Trophoblast cell (in vitro differentiated cells and primary cell): ENCODE results near the gene APBA2.

Experiments used
- DNase-seq, 2 donors: peaks; one replicate each; pipeline ENCODE4 v3.0.0-alpha.2; 2016
- H2AFZ ChIP-seq: 2 replicates; pipeline ENCODE4 v1.6.1; 2013; ENCODE audit warnings: low read length, moderate library complexity, mild to moderate bottlenecking; ENCODE audit not compliant: insufficient read depth, poor library complexity
- H2AK5ac ChIP-seq: 2 replicates; pipeline ENCODE4 v1.6.1; 2013; ENCODE audit warnings: mild to moderate bottlenecking, low read length
- H2BK120ac ChIP-seq: 2 replicates; pipeline ENCODE4 v1.6.1; 2013; ENCODE audit warnings: low read length, mild to moderate bottlenecking, moderate library complexity; ENCODE audit not compliant: insufficient read depth, poor library complexity
- H2BK12ac ChIP-seq: 2 replicates; pipeline ENCODE4 v1.6.1; 2013; ENCODE audit warnings: mild to moderate bottlenecking, low read length, moderate library complexity
- H2BK5ac ChIP-seq: 2 replicates; pipeline ENCODE4 v1.6.1; 2013; ENCODE audit warnings: low read length, low read depth, moderate library complexity, mild to moderate bottlenecking; ENCODE audit not compliant: poor library complexity
- H3K14ac ChIP-seq: 2 replicates; pipeline ENCODE4 v1.6.1; 2013; ENCODE audit warnings: mild to moderate bottlenecking, low read length
- H3K18ac ChIP-seq: 2 replicates; pipeline ENCODE4 v1.6.1; 2013; ENCODE audit warnings: mild to moderate bottlenecking, low read length
- H3K23ac ChIP-seq: 2 replicates; pipeline ENCODE4 v1.6.1; 2013; ENCODE audit warnings: low read length
- H3K27ac ChIP-seq: 2 replicates; pipeline ENCODE4 v1.5.1; 2013; ENCODE audit warnings: low read depth, mild to moderate bottlenecking, inconsistent platforms, low read length, moderate library complexity
- H3K27me3 ChIP-seq: 2 replicates; pipeline ENCODE4 v1.6.1; 2013; ENCODE audit warnings: inconsistent platforms, mild to moderate bottlenecking, low read length, moderate library complexity; ENCODE audit not compliant: insufficient read depth
- H3K36me3 ChIP-seq, 2 experiments: 1 replicate in 1 of 2; 2 replicates in 1 of 2; pipeline ENCODE4 v1.6.1; 2013; ENCODE audit warnings: low read length in 2 of 2, mild to moderate bottlenecking in 2 of 2, moderate library complexity in 1 of 2; ENCODE audit not compliant: insufficient read depth in 2 of 2, control insufficient read depth in 1 of 2
- H3K4ac ChIP-seq: 2 replicates; pipeline ENCODE4 v1.6.1; 2013; ENCODE audit warnings: low read depth, mild to moderate bottlenecking, low read length, moderate library complexity
- H3K4me1 ChIP-seq, 2 experiments: 1 replicate in 1 of 2; 2 replicates in 1 of 2; pipeline ENCODE4 v1.6.1; 2013; ENCODE audit warnings: low read length in 2 of 2, mild to moderate bottlenecking in 2 of 2, moderate library complexity in 1 of 2; ENCODE audit not compliant: insufficient read depth in 2 of 2, control insufficient read depth in 1 of 2
- H3K4me2 ChIP-seq: 2 replicates; pipeline ENCODE4 v1.6.1; 2013; ENCODE audit warnings: inconsistent platforms, mild to moderate bottlenecking, low read length, moderate library complexity
- H3K4me3 ChIP-seq: 2 replicates; pipeline ENCODE4 v1.5.1; 2013; ENCODE audit warnings: mild to moderate bottlenecking, low read depth, low read length, inconsistent platforms
- H3K79me1 ChIP-seq: one replicate; pipeline ENCODE4 v1.6.1; 2013; ENCODE audit warnings: low read length
- H3K79me2 ChIP-seq: 2 replicates; pipeline ENCODE4 v1.6.1; 2013; ENCODE audit warnings: low read length, mild to moderate bottlenecking; ENCODE audit not compliant: control insufficient read depth, insufficient read depth, poor library complexity
- H3K9ac ChIP-seq: 2 replicates; pipeline ENCODE4 v1.6.1; 2013; ENCODE audit warnings: mild to moderate bottlenecking, low read length
- H3K9me3 ChIP-seq: 2 replicates; pipeline ENCODE4 v1.6.1; 2013; ENCODE audit warnings: low read depth, mild to moderate bottlenecking, control low read depth, inconsistent platforms, low read length; ENCODE audit not compliant: insufficient read depth
- H4K12ac ChIP-seq: 2 replicates; pipeline ENCODE4 v1.6.1; 2013; ENCODE audit warnings: low read depth, mild to moderate bottlenecking, low read length, moderate library complexity
- H4K8ac ChIP-seq: 2 replicates; pipeline ENCODE4 v1.6.1; 2013; ENCODE audit warnings: low read depth, mild to moderate bottlenecking, low read length, moderate library complexity
- H4K91ac ChIP-seq: one replicate; pipeline ENCODE4 v1.6.1; 2013; ENCODE audit warnings: low read depth, mild to moderate bottlenecking, low read length, moderate library complexity
- WGBS: extraction: QIAGEN DNeasy Blood & Tissue Kit; methylation state at CpG from one replicate; pipeline ENCODE4 v1.1.7; 2013; ENCODE audit warnings: missing lambda C conversion rate; ENCODE audit not compliant: insufficient read length, insufficient coverage; ENCODE audit errors: extremely low coverage; 5-methylcytosine and 5-hydroxymethylcytosine counted together

APBA2 gene

DNA sequence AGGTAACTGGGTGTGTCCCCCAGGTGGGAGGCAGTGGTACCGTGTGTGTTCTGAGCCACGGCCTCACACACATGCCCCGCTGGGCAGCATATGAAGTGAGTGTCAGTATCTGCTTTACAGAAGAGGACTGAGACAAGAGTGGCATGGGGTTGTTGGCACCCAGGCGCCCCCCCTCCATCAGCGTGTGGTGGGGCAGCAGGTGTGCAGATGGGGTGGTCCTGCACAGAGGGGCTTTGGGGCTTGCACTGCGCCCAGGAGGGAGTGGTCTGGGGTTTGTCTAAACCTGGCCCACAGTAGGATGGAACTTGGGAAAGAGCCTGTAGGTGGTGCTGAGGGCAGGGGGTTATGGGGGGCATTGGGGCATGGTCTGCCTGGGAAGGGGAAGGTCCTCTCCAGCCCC lies 176.0 kb downstream of the APBA2 start:
- Histone ChIP-seq H4K12ac (no peak overlapping the region), H3K9me3 (peaks cover 2% of the 10 kb centered on the region), H2BK120ac (no peak overlapping the region), H4K91ac (no peak overlapping the region), H3K4ac (no peak overlapping the region), H2AK5ac (no peak overlapping the region), H3K4me1 (no peaks in the 10 kb centered on the region), H3K18ac (no peak overlapping the region), H2BK5ac (no peak overlapping the region), H3K27ac (no peak overlapping the region), H2BK12ac (no peak overlapping the region), H3K14ac (no peak overlapping the region), H2AFZ (no peak overlapping the region), H3K4me3 (no peak overlapping the region), H4K8ac (no peak overlapping the region), H3K23ac (no peak overlapping the region), H3K9ac (no peak overlapping the region), H3K27me3 (no peaks in the 10 kb centered on the region), H3K79me2 (no peaks in the 10 kb centered on the region), H3K4me2 (no peak overlapping the region), H3K36me3 (no peaks in the 10 kb centered on the region), H3K79me1 (no peaks in the 10 kb centered on the region)
- WGBS: no CpG with 5 or more reads among the region's 6 CpGs
- DNase-seq: no peak

DNA sequence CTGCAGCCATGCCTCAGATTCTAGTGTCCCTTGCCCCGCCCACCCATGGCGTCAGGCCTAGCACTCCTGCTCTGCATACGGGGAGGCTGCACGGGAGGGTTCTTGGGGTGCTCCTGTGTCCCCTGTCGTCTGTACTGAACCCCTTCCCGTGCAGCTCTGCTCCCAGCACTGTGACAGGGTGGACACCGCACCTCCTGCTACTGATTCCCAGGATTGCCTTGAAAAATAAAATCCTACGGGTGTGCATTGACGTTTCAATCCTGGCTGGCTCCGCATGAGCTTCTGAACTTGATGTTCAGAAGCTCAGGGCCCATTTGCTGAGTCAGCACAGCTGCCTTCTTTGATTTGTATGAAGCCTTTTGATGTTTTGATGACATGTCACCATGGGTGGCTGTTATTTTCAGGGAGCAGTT lies 176.4 kb downstream of the APBA2 start:
- Histone ChIP-seq H3K4ac (no peak overlapping the region), H3K27me3 (no peaks in the 10 kb centered on the region), H3K18ac (no peak overlapping the region), H4K12ac (no peak overlapping the region), H3K36me3 (no peaks in the 10 kb centered on the region), H3K4me3 (no peak overlapping the region), H3K14ac (no peak overlapping the region), H3K79me2 (no peaks in the 10 kb centered on the region), H2BK120ac (no peak overlapping the region), H2BK5ac (no peak overlapping the region), H2AK5ac (no peak overlapping the region), H2AFZ (no peak overlapping the region), H3K9me3 (peaks cover 2% of the 10 kb centered on the region), H3K79me1 (no peaks in the 10 kb centered on the region), H3K9ac (no peak overlapping the region), H3K4me1 (no peaks in the 10 kb centered on the region), H4K91ac (no peak overlapping the region), H2BK12ac (no peak overlapping the region), H3K4me2 (no peak overlapping the region), H3K27ac (no peak overlapping the region), H4K8ac (no peak overlapping the region), H3K23ac (no peak overlapping the region)
- no CpG with 5 or more reads among the region's 10 CpGs for WGBS
- DNase-seq: no peak

DNA sequence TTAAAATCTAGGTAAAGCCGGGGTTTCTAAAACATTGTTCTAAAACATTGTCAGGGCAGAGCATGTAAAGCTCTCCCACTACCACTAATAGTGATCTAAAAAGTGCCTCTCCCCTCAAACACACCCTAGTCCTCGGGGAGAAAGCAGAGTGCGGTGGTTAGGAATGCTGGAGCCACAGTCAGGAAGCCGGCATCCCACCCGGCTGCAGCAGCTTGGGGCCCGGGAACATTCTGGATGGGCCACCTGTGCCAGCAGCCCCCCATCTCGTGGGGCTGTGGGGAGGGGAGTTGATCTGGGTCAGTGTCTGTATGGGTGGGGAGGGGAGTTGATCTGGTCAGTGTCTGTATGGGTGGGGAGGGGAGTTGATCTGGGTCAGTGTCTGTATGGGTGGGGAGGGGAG lies 176.9 kb downstream of the APBA2 start:
- H4K12ac ChIP-seq: no peak overlapping the region
- DNase-seq: no peak
- H3K4me3 ChIP-seq: no peak overlapping the region
- no peak overlapping the region for H2AK5ac ChIP-seq
- no CpG with 5 or more reads among the region's 7 CpGs for WGBS
- H3K36me3 ChIP-seq: no peaks in the 10 kb centered on the region
- no peaks in the 10 kb centered on the region for H3K79me1 ChIP-seq
- H2BK5ac ChIP-seq: no peak overlapping the region
- no peak overlapping the region for H2AFZ ChIP-seq
- no peak overlapping the region for H2BK120ac ChIP-seq
- no peaks in the 10 kb centered on the region for H3K27me3 ChIP-seq
- H3K79me2 ChIP-seq: no peaks in the 10 kb centered on the region
- H4K8ac ChIP-seq: no peak overlapping the region
- no peak overlapping the region for H3K9ac ChIP-seq
- no peak overlapping the region for H3K27ac ChIP-seq
- no peak overlapping the region for H3K4ac ChIP-seq
- H3K23ac ChIP-seq: no peak overlapping the region
- H4K91ac ChIP-seq: no peak overlapping the region
- no peaks in the 10 kb centered on the region for H3K4me1 ChIP-seq
- H3K14ac ChIP-seq: no peak overlapping the region
- no peak overlapping the region for H2BK12ac ChIP-seq
- H3K9me3 ChIP-seq: peaks cover 2% of the 10 kb centered on the region
- no peak overlapping the region for H3K4me2 ChIP-seq
- H3K18ac ChIP-seq: no peak overlapping the region

DNA sequence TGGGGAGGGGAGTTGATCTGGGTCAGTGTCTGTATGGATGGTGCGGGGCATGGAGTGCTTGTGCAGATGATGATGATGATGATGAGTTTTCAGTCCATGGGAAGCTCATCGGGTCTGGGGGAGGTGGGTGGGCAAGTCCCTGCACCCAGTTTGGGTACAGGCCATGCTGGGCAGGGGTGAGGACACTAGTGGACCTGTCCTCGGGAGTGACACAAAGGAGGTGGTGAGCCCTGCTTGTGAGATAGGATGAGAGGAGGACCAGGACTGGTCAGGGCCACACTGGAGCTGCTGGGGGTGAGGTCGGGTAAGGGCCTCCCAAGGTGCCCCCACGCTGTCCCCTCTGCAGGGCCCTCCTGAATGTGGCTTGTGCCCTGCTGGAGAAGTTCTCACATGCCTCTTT lies 177.9 kb downstream of the APBA2 start:
- no peaks in the 10 kb centered on the region for H3K79me2 ChIP-seq
- no peaks in the 10 kb centered on the region for H3K79me1 ChIP-seq
- H3K27ac ChIP-seq: no peak overlapping the region
- H2BK5ac ChIP-seq: no peak overlapping the region
- WGBS: no CpG with 5 or more reads among the region's 5 CpGs
- H3K9me3 ChIP-seq: peaks cover 2% of the 10 kb centered on the region
- H3K36me3 ChIP-seq: no peaks in the 10 kb centered on the region
- H4K8ac ChIP-seq: no peak overlapping the region
- no peaks in the 10 kb centered on the region for H3K4me1 ChIP-seq
- no peak overlapping the region for H2BK12ac ChIP-seq
- no peak overlapping the region for H3K14ac ChIP-seq
- H2BK120ac ChIP-seq: no peak overlapping the region
- no peak overlapping the region for H4K91ac ChIP-seq
- H3K18ac ChIP-seq: no peak overlapping the region
- H2AK5ac ChIP-seq: no peak overlapping the region
- H3K4me2 ChIP-seq: no peak overlapping the region
- no peaks in the 10 kb centered on the region for H3K27me3 ChIP-seq
- H3K9ac ChIP-seq: no peak overlapping the region
- H3K23ac ChIP-seq: no peak overlapping the region
- no peak for DNase-seq
- no peak overlapping the region for H2AFZ ChIP-seq
- H4K12ac ChIP-seq: no peak overlapping the region
- H3K4me3 ChIP-seq: no peak overlapping the region
- no peak overlapping the region for H3K4ac ChIP-seq
